Naive thymus-derived CD4-positive, alpha-beta T cell (primary cell): ENCODE measurements around the gene SUB1. TPM values are rescaled to one million over a fixed set of nuclear protein-coding genes. Genes with fewer than 3 reads are reported as not detected.
"Not testable (repeated sequence)": the region's sequence is repeated elsewhere in the genome, so short reads cannot be mapped to it uniquely, and the experiment has no call there.

Experiments used
- ATAC-seq: fragments of 150-1000 bp; cut with Tn5 transposase; 2 replicates; pipeline ENCODE4 v1.10.0; 2021; ENCODE audit warnings: mild to moderate bottlenecking, moderate library complexity
- CTCF ChIA-PET: fragments of 350-600 bp; sonication (Branson Sonifier 250); formaldehyde crosslinking; loops from one replicate; lab custom pipeline; 2021; ENCODE audit warnings: antibody characterized with exemption; lab: Charles Lee
- POLR2A ChIA-PET: fragments of 350-600 bp; sonication (Branson Sonifier 250); formaldehyde crosslinking; loops from one replicate; lab custom pipeline; 2021; ENCODE audit warnings: antibody characterized with exemption, inconsistent platforms; lab: Charles Lee
- DNase-seq, 9 donors: peaks; one replicate each; pipeline versions ENCODE4 v3.0.0 to v3.0.0-alpha.2; 2020 to 2022; ENCODE audit warnings: mixed read lengths in 1 of 9
- H3K27ac ChIP-seq: one replicate; pipeline ENCODE4 v1.7.0; 2013; ENCODE audit warnings: mild to moderate bottlenecking, low read depth, low read length, moderate library complexity
- H3K27me3 ChIP-seq, 2 donors: one replicate each; pipeline ENCODE4 v1.7.0; 2013; ENCODE audit warnings: low read length in 2 of 2, mild to moderate bottlenecking in 2 of 2, moderate library complexity in 2 of 2; ENCODE audit not compliant: control insufficient read depth in 2 of 2, insufficient read depth in 2 of 2
- H3K36me3 ChIP-seq, 3 experiments: 1 replicate in 2 of 3; 2 replicates in 1 of 3; pipeline ENCODE4 v1.7.0; 2013; ENCODE audit warnings: low read length in 3 of 3, mild to moderate bottlenecking in 3 of 3, moderate library complexity in 1 of 3; ENCODE audit not compliant: insufficient read depth in 3 of 3, control insufficient read depth in 2 of 3
- H3K4me1 ChIP-seq, 2 donors: one replicate each; pipeline ENCODE4 v1.7.0; 2013; ENCODE audit warnings: low read length in 2 of 2, mild to moderate bottlenecking in 2 of 2, moderate library complexity in 1 of 2; ENCODE audit not compliant: control insufficient read depth in 2 of 2, insufficient read depth in 2 of 2
- H3K4me3 ChIP-seq: 2 replicates; pipeline ENCODE4 v1.7.0; 2013; ENCODE audit warnings: mild to moderate bottlenecking, low read length
- H3K9me3 ChIP-seq, 3 experiments: 1 replicate in 2 of 3; 2 replicates in 1 of 3; pipeline ENCODE4 v1.7.0; 2013; ENCODE audit warnings: low read length in 3 of 3; ENCODE audit not compliant: control insufficient read depth in 2 of 3
- H3K27ac Mint-ChIP-seq, 9 donors: one replicate each; pipeline ENCODE4 v1.8.0; 2020 to 2022; ENCODE audit warnings: mixed read lengths in 9 of 9, mild to moderate bottlenecking in 8 of 9, moderate library complexity in 5 of 9, inconsistent platforms in 2 of 9
- H3K27me3 Mint-ChIP-seq, 5 donors: one replicate each; pipeline ENCODE4 v1.8.0; 2021 to 2022; ENCODE audit warnings: mixed read lengths in 5 of 5, mild to moderate bottlenecking in 1 of 5
- H3K36me3 Mint-ChIP-seq, 5 donors: one replicate each; pipeline ENCODE4 v1.8.0; 2020 to 2022; ENCODE audit warnings: mixed read lengths in 5 of 5, mild to moderate bottlenecking in 3 of 5, inconsistent platforms in 1 of 5
- H3K4me1 Mint-ChIP-seq, 7 donors: one replicate each; pipeline ENCODE4 v1.8.0; 2020 to 2022; ENCODE audit warnings: mixed read lengths in 7 of 7, mild to moderate bottlenecking in 3 of 7, inconsistent platforms in 1 of 7
- H3K4me3 Mint-ChIP-seq, 10 donors: one replicate each; pipeline ENCODE4 v1.8.0; 2020 to 2022; ENCODE audit warnings: mild to moderate bottlenecking in 10 of 10, mixed read lengths in 10 of 10, moderate library complexity in 6 of 10, inconsistent platforms in 2 of 10
- H3K9me3 Mint-ChIP-seq, 11 donors: one replicate each; pipeline ENCODE4 v1.8.0; 2020 to 2022; ENCODE audit warnings: mixed read lengths in 11 of 11, mild to moderate bottlenecking in 4 of 11, inconsistent platforms in 1 of 11, moderate library complexity in 1 of 11
- intact Hi-C, 2 donors: fragments of 100-400 bp; cut with micrococcal nuclease; formaldehyde crosslinking; loops; one replicate each; pipeline ENCODE4 v1.15.1; 2023
- polyA plus RNA-seq, 2 donors: library from polyadenylated mRNA; unstranded; fragments of 300-500 nt; fragmentation: Illumina TruSeq; gene quantifications; one replicate each; pipeline ENCODE4 v1.2.3, GENCODE V29; 2021
- total RNA-seq, 6 experiments: library from RNA in 5 of 6; stranded (reverse) in 5 of 6; gene quantifications; 1 replicate in 5 of 6; 2 replicates in 1 of 6; pipeline ENCODE4 v1.2.3 and lab custom pipeline; 2021 to 2026

SUB1 gene
- total and polyA plus RNA-seq, 7 experiments from 2014 or later = 187 to 571 (median 304) TPM

DNA sequence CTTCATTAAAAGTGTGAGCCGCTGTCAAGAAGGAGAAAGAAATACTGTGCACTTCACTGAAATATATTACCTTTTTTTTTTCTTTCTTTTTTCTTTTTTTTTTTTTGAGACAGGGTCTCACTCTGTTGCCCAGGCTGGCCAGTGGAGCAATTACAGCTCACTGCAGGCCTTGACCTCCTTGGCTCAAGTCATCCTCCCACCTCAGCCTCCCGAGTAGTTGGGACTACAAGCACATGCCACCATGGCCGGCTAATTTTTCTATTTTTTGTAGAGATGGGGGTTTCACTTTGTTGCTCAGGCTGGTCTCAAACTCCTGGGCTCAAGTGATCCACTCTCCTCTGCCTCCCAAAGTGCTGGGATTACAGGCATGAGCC is 11.9 kb upstream of the SUB1 start:
- intact Hi-C loops, DNase-seq, H3K9me3 ChIP-seq, CTCF ChIA-PET, H3K27ac Mint-ChIP-seq, H3K36me3 ChIP-seq, H3K4me1 ChIP-seq, H3K27ac ChIP-seq, H3K27me3 ChIP-seq, ATAC-seq, H3K4me3 Mint-ChIP-seq, H3K4me3 ChIP-seq, H3K27me3 Mint-ChIP-seq, H3K9me3 Mint-ChIP-seq, POLR2A ChIA-PET: not testable (repeated sequence)
- H3K36me3 Mint-ChIP-seq = peaks cover 0 to 17% (median 3%) of the 10 kb centered on the region in 5 donors
- H3K4me1 Mint-ChIP-seq = peaks cover 0 to 20% (median 0%) of the 10 kb centered on the region in 7 donors

GRCh38 chr5:32574540-32575175 is 10.7 kb upstream of the SUB1 start:
- no peaks in the 10 kb centered on the region for H3K9me3 ChIP-seq
- no peak overlapping the region for H3K4me3 ChIP-seq
- H3K27ac ChIP-seq = no peak overlapping the region
- peaks cover 0 to 18% (median 0%) of the 10 kb centered on the region in 5 donors for H3K36me3 Mint-ChIP-seq
- ChIA-PET CTCF (no interaction called here), POLR2A (interaction anchor here (0.6 kb wide), 1 partner anchor 9 kb away, joined by 3 read pairs; no protein-coding TSS in a partner anchor)
- no peaks in the 10 kb centered on the region for H3K36me3 ChIP-seq
- no peaks in the 10 kb centered on the region for H3K27me3 ChIP-seq
- H3K9me3 Mint-ChIP-seq = no peaks in the 10 kb centered on the region
- no peak overlapping the region for H3K4me3 Mint-ChIP-seq
- H3K4me1 Mint-ChIP-seq = peaks cover 0 to 19% (median 0%) of the 10 kb centered on the region in 7 donors
- intact Hi-C loops = no loop called here
- DNase-seq = no peak
- no peaks in the 10 kb centered on the region for H3K27me3 Mint-ChIP-seq
- no peak overlapping the region for H3K27ac Mint-ChIP-seq
- no peaks in the 10 kb centered on the region for H3K4me1 ChIP-seq
- ATAC-seq = no peak

- H3K27me3 Mint-ChIP-seq = no peaks in the 10 kb centered on the region
- ATAC-seq (no peak), DNase-seq (no peak)
- H3K4me3 Mint-ChIP-seq = no peak overlapping the region
- H3K36me3 Mint-ChIP-seq = peaks cover 0 to 22% (median 0%) of the 10 kb centered on the region in 5 donors
- ChIA-PET POLR2A (interaction anchor here (0.6 kb wide), 1 partner anchor 87 kb away, joined by 3 read pairs; no protein-coding TSS in a partner anchor), CTCF (interaction anchor here (0.6 to 1.3 kb wide), 2 partner anchors 12 to 187 kb away, joined by 3 read pairs; no protein-coding TSS in a partner anchor)
- Histone ChIP-seq H3K4me1 (peaks cover 0 to 9% of the 10 kb centered on the region in 2 donors), H3K36me3 (no peaks in the 10 kb centered on the region), H3K9me3 (no peaks in the 10 kb centered on the region), H3K27ac (no peak overlapping the region), H3K27me3 (no peaks in the 10 kb centered on the region), H3K4me3 (no peak overlapping the region)
- peaks cover 0 to 2% (median 0%) of the 10 kb centered on the region in 11 donors for H3K9me3 Mint-ChIP-seq
- intact Hi-C loops = no loop called here
- H3K4me1 Mint-ChIP-seq = peaks cover 10 to 42% (median 19%) of the 10 kb centered on the region in 7 donors
- H3K27ac Mint-ChIP-seq = no peak overlapping the region
These were observed 7.0 kb upstream of the SUB1 start for GRCh38 chr5:32578363-32578762.

- peaks cover 0 to 9% of the 10 kb centered on the region in 2 donors for H3K4me1 ChIP-seq
- Mint-ChIP-seq H3K9me3 (peaks cover 0 to 2% (median 0%) of the 10 kb centered on the region in 11 donors), H3K4me3 (no peak overlapping the region), H3K4me1 (peaks cover 11 to 46% (median 23%) of the 10 kb centered on the region in 7 donors), H3K36me3 (peaks cover 0 to 22% (median 0%) of the 10 kb centered on the region in 5 donors), H3K27ac (no peak overlapping the region), H3K27me3 (no peaks in the 10 kb centered on the region)
- ChIA-PET POLR2A (interaction anchor here (0.6 kb wide), 1 partner anchor 87 kb away, joined by 3 read pairs; no protein-coding TSS in a partner anchor), CTCF (interaction anchor here (1.3 kb wide), 1 partner anchor 11 kb away, joined by 3 read pairs; no protein-coding TSS in a partner anchor)
- intact Hi-C loops = no loop called here
- no peaks in the 10 kb centered on the region for H3K27me3 ChIP-seq
- DNase-seq (no peak), ATAC-seq (no peak)
- H3K4me3 ChIP-seq = no peak overlapping the region
- no peaks in the 10 kb centered on the region for H3K36me3 ChIP-seq
- H3K27ac ChIP-seq = no peak overlapping the region
- no peaks in the 10 kb centered on the region for H3K9me3 ChIP-seq
These were observed 6.6 kb upstream of the SUB1 start for GRCh38 chr5:32578764-32579163.

DNA sequence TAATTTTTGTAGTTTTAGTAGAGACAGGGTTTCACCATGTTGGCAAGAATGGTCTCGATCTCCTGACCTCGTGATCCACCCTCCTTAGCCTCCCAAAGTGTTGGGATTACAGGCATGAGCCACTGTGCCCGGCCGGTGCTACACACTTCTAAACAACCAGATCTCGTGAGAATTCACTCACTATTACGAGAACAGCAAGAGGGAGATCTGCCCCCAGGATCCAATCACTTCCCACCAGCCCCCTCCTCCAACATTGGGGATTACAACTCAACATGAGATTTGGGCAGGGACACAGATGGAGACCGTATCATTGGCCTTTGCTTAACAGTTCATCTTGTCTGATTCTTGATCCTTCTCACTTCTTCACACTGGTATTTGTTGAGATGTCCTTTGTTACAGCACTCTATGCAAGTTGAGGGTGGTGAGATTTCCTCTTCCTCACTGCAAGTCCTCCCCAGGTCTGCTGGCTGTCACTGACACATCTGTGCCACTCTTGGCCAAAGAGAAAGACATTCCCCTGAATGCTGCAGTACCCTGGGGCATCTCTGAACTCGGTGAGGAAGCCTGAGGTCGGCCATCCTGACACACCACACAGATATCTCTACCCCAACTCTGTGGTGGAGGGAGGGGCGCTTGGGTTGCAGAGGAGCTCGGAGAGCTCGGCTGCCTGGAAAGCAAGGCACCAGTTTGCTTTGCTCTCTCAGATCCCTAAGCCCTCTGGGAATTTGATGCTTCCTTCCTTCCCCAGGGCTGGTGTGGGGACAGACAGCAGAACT is 4.2 kb upstream of the SUB1 start:
- peaks cover 8 to 18% of the 10 kb centered on the region in 2 donors for H3K4me1 ChIP-seq
- H3K27me3 ChIP-seq = no peaks in the 10 kb centered on the region
- no peaks in the 10 kb centered on the region for H3K9me3 ChIP-seq
- peaks cover 0 to 4% (median 0%) of the 10 kb centered on the region in 11 donors for H3K9me3 Mint-ChIP-seq
- H3K27me3 Mint-ChIP-seq = peaks cover 0 to 2% (median 0%) of the 10 kb centered on the region in 5 donors
- H3K4me3 ChIP-seq = no peak overlapping the region
- H3K4me1 Mint-ChIP-seq = peaks cover 20 to 59% (median 40%) of the 10 kb centered on the region in 7 donors
- ChIA-PET POLR2A (no interaction called here), CTCF (no interaction called here)
- DNase-seq (no peak), ATAC-seq (no peak)
- H3K36me3 ChIP-seq = peaks cover 0 to 6% (median 0%) of the 10 kb centered on the region in 3 experiments
- no peak overlapping the region for H3K27ac ChIP-seq
- intact Hi-C loops = loop anchor here in 1 of 2 donors (10.0 kb wide), 1 partner anchor 864 kb away; the partner anchor contains the start of gene TARS1
- peak overlapping the region in 1 of 9 donors; percentile 64 for H3K27ac Mint-ChIP-seq
- H3K4me3 Mint-ChIP-seq = no peak overlapping the region
- H3K36me3 Mint-ChIP-seq = peaks cover 0 to 18% (median 0%) of the 10 kb centered on the region in 5 donors

- H3K36me3 ChIP-seq = peaks cover 0 to 6% (median 0%) of the 10 kb centered on the region in 3 experiments
- Mint-ChIP-seq H3K36me3 (peaks cover 0 to 21% (median 0%) of the 10 kb centered on the region in 5 donors), H3K27ac (peak overlapping the region; percentile 2 to 99 (median 52)), H3K9me3 (peaks cover 0 to 4% (median 0%) of the 10 kb centered on the region in 11 donors), H3K4me3 (peak overlapping the region; percentile 29 to 92 (median 57)), H3K27me3 (peaks cover 0 to 2% (median 0%) of the 10 kb centered on the region in 5 donors), H3K4me1 (peaks cover 40 to 69% (median 58%) of the 10 kb centered on the region in 7 donors)
- ChIA-PET CTCF (interaction anchor here (1.6 kb wide), 1 partner anchor 94 kb away, joined by 7 read pairs; no protein-coding TSS in a partner anchor), POLR2A (interaction anchor here (0.6 to 1.5 kb wide), 4 partner anchors 8 to 1410 kb away, joined by 3 to 4 read pairs (median 3); no protein-coding TSS in a partner anchor)
- peak overlapping the region; percentile 13 for H3K4me3 ChIP-seq
- intact Hi-C loops = loop anchor here in 1 of 2 donors (10.0 kb wide), 1 partner anchor 861 kb away; the partner anchor contains the start of gene TARS1
- H3K27ac ChIP-seq = no peak overlapping the region
- no peaks in the 10 kb centered on the region for H3K27me3 ChIP-seq
- H3K4me1 ChIP-seq = peaks cover 24 to 36% of the 10 kb centered on the region in 2 donors
- no peak for DNase-seq
- no peaks in the 10 kb centered on the region for H3K9me3 ChIP-seq
- ATAC-seq = no peak
These were observed 1.6 kb upstream of the SUB1 start for GRCh38 chr5:32583582-32584232.
